Activated CD4-positive, CD25-positive, alpha-beta regulatory T cell treated with anti-CD3 and anti-CD28 coated beads, Interleukin-2, amount 50 U/mL, for 72 hours (primary cell): ENCODE measurements around the gene FBXO41.

ENCODE experiments used
- DNase-seq: peaks from one replicate; pipeline ENCODE4 v3.0.0; 2021

The FBXO41 gene

GRCh38 chr2:73238976-73239375 is 45.3 kb downstream of the FBXO41 start:
- no peak for DNase-seq

DNA sequence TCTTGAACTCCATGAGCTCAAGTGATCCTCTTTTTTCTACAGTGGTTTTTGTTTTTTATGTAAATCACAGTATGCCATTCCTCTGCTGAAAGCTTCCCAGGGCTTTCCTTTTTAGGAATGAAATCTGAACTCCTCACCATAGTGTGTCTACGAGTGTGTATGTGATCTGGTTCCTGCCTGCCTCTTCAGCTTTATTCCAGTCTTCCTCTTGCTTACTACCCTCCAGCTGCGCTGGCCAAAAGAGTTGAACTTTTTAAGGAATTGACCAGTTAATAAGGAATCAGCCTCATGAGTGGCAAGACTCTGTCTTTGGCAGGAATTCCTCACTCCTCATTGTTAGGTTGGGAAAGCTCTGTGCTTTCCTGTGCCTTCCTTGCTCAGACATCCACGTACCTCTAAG is 46.1 kb downstream of the FBXO41 start:
- DNase-seq = no peak

DNA sequence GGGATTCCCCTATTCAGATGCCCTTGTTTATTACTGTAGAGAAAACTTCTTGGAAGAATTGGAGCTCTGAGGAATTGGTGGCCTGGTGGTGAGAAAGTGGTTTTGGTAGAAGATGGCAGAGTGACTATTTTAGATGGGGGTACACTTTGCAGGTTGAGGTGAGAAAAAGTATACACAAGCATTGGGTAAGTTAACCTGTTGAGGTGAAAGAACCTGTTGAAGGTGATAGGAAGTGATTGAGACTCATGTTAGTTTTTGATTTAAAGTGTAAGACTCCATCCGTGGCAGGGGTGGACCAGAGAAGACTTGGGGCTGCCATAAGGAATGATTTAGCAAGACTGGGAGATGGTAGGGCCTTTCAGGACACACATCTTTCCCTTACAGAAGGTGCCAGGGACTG is 47.1 kb downstream of the FBXO41 start:
- no peak for DNase-seq

GRCh38 chr2:73235315-73236028 is 48.8 kb downstream of the FBXO41 start:
- DNase-seq = no peak

GRCh38 chr2:73233932-73234832 is 50.1 kb downstream of the FBXO41 start, which contains the start of gene CCT7:
TSS of gene CCT7 (plus strand) at chr2:73234308. CDS start at chr2:73234379, 71 bp downstream.
- peak; percentile 79 for DNase-seq

- DNase-seq = peak; percentile 89
Measured at GRCh38 chr2:73233154-73233931, 50.9 kb downstream of the FBXO41 start, which contains the start of gene PRADC1. TSS of gene PRADC1 (minus strand) at chr2:73233239. CDS start at chr2:73233160, 79 bp downstream.

DNA sequence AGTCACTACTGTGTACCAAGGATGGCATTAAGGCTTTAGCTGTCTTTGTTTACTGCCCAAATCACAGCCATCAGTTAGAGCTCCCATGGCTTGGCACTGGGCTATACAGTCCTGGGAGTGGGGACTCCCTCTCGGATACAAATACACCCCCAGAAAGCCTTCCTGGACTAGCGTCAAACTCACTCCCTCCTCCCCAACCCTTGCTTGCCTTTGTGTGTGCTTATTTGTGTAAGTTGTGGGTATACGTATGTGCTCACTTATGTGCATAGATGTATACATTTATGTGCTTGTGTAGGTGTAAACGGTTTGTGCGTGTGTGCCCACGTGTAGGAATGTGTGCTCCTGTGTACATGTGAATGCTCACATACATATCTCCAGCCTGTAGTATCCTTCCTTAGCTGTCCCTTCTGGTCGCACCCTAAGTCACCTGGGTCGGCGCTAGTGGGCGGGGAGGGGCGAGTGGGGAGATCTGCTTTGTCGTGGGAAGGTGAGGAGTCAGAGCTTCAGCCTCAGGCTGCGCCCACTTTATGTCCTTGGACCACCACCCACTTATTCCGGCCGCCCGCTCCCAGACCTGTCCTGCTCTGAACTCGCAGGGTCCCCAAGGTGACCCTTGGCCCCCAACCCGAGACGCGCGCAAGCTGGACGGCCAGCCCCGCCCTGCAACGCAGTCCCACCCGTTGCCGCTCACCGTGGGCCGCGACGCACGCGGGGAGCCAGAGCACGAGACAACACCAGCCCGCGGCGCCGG is 51.7 kb downstream of the FBXO41 start:
- DNase-seq = no peak

GRCh38 chr2:73228631-73229030 is 55.6 kb downstream of the FBXO41 start:
- DNase-seq = no peak

DNA sequence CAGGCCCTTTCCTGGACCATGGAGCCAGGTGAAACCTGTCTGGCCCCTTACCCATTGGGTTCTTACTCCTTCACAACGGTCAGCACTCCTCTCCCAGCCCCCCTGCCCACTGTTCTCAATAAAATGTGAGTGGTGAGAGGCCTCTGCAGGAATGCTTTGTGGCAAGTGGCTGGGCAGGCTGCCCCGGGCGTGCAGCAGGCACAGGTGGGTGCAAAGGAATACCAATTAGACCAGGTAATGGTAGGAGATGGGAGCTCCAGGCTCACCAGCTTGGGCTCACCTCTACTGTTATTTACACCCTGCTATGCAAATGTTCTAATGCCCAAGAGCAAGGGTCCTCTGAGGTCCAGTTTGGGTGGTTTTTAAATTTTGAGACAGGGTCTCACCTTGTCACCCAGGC is 57.2 kb downstream of the FBXO41 start:
- DNase-seq = no peak

DNA sequence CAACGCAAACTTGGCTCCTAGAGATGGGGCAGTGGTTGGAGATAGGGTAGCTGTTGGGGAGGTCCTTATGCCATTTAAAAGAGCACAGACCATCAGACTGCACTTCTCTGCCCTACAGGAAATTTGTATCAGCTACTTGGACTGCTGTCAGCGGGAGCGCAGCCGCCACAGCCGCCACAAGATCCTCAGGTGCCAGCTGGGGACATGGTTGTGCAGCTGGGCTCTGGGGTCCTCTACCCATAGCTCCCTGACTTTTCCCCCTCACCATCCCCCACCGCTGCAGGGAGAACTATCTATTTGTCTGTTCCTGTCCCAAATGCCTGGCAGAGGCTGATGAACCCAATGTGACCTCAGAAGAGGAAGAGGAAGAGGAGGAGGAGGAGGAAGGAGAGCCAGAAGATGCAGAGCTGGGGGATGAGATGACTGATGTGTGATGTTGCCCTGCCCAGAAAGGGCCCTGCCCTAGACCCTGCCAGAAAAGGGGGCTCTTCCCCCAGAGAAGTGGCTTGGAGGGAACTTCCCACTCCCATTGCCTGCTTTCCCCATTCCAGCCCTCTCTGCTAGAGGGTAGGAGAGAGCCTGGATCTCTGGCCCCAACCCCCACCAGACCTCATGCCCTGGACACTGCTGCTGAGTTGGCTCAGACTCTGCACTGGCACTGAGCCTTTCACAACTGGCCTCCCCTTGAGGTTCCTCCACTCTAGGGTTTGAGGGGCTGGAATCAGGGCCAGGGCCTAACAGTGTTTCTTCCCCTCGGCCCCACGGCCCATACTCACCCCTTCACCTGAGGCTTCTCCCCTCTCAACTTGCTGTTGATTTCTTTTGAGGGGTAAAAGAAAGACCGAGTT is 58.5 kb downstream of the FBXO41 start:
- DNase-seq = no peak

DNA sequence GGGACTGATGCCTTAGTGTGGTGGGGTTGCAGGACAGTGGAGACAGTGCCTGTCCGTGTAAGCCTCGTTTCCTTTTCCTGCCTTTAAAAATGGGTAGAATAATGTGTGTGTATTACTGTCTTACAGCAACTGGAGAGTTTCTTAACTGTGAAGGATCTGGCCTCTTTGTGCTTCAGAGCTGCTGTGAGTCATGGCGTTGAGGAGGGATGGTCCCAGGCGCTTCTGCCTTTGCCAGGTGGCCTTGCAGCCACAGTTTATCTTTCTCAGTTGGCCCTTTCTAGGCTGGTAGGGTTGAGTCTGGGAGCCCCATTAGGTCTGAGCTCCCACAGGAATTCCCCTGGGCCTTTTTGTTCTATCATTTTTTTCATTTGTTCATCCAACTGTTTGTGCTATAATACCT is 60.5 kb downstream of the FBXO41 start:
- no peak for DNase-seq

DNA sequence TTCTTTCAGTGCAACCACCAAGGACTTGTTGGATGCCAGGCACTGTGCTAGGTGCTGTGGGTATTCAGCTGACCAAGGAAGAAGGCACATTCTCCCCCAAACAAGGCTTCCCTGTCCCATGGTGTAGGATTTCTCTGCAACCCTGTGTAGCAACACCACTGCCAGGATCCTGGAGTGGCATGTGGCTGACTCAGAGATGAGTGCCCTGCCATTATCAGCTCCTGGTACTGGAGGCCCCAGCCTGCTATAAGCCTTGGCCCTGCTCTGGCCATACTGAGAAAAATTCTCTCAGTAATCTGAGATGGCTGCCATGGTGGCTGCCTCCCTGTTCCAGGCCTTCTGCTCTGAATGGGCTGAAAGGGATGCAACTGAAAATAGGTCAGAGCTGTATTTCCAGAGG is 66.0 kb downstream of the FBXO41 start:
- no peak for DNase-seq

GRCh38 chr2:73217826-73218225 is 66.5 kb downstream of the FBXO41 start:
- no peak for DNase-seq

DNA sequence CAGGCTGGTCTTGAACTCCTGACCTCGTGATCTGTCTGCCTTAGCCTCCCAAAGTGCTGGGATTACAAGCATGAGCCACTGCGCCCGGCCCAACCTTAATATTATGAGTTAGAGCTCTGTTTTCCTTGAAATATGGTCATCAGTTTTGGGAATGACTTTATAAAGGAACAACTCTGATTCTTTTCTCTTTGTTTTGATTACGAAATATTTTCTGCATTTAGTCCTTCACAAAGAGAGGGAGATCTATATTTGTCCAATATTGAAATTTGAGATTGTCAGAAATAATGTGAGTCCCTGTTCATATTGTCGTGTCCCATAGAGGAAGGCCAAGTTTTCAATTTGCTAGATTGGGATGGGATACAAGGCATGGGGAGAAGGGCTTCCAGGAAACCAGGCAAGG is 67.1 kb downstream of the FBXO41 start:
- DNase-seq = no peak

DNA sequence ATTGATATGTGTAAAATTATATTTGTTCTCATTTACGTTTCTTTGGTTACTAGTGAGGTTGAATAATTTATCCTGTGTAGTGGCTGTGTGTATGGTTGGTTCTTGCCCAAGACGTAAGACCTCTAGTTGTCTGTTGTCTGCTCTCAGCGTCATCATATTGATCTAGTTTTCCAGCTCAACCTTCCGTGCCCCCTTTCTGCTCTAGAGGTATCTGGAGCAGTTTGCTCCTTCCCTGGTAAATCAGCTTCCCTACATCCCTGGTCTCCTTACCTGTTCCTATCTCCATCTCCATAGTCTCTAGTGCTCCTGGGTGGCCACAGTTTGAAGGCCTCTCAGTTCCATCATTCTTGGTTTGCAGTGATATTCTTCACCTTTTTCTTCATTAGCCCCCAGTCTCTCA is 69.0 kb downstream of the FBXO41 start:
- DNase-seq = no peak

- peak; percentile 95 for DNase-seq
Measured at GRCh38 chr2:73214120-73215035, 69.9 kb downstream of the FBXO41 start, which contains the start of gene SMYD5. TSS of gene SMYD5 (plus strand) at chr2:73214245. CDS start at chr2:73214267, 22 bp downstream.

DNA sequence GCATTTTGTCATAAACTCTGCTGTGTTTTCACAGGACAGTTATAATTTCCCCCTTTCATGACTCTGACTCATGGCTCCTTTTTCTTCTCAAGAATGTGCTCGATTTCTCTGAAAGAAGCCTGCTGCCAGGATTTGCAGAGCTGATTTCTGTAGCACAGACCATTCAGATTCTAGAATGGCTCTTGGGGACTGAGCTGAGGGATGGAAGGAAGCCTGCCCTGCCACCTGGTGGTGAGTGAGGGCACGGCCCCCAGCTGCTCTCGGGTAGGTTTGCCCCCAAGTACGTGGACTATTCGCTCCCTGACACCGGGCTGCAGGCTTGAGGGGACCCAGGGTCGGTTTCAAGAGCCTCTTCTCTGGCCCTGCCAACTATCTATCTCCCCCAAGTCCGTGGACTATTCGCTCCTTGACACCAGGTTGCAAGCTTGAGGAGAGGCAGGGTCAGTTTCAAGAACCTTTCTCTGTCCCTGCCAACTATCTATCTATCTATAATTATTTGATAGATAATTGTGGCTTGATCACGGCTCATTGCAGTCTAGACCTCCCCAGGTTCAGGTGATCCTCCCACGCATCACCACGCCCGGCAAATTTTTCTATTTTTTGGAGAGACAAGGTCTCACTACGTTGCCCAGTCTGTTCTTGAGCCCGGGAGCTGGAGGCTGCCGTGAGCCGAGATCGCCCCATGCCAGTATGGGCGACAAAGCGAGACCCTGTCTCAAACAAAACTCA is 71.7 kb downstream of the FBXO41 start:
- DNase-seq = peak; percentile 78

DNA sequence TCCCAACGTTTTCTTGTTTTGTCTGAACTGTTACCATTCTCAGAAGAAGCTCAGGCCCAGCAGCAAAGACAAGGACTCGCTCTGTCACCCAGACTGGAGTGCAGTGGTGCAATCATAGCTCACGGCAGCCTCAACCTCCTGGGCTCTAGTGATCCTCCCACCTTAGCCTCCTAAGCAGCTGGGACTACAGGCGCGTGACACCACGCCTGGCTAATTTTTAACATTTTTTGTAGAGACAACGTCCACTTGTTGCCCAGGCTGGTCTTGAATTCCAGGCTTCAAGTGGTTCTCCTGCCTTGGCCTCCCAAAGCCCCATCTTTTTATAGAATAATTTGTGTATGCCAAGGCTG is 72.2 kb downstream of the FBXO41 start:
- no peak for DNase-seq

DNA sequence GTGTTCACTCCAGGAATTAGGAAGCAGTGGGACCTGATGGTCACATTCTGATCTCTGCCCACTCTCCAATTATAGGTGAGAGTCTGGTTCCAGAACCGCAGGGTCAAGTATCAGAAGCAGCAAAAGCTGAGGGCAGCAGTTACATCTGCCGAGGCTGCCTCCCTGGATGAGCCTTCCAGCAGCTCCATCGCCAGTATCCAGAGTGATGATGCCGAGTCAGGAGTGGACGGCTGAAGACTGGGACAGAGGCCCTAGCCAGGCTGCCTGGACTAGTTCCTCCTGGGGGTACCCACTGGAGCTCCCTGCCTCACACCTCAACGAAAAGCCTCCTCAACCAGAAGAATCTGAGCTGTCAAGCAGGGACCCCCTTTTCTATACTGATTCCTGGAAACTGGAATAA is 73.6 kb downstream of the FBXO41 start:
- no peak for DNase-seq

- no peak for DNase-seq
Measured at GRCh38 chr2:73210019-73210418, 74.3 kb downstream of the FBXO41 start.
